G401 (cell line): ENCODE measurements around the gene DHX32. TPM values are rescaled to one million over a fixed set of nuclear protein-coding genes. Genes with fewer than 3 reads are reported as not detected.
"Not testable (repeated sequence)": the region's sequence is repeated elsewhere in the genome, so short reads cannot be mapped to it uniquely, and the experiment has no call there.

Experiments
- DNase-seq: peaks from one replicate; pipeline ENCODE4 v3.0.0-alpha.2; 2015; ENCODE audit warnings: low spot score
- in situ Hi-C: cut with HindIII; loops from 2 replicates; pipeline ENCODE4 v1.10.0; 2016; ENCODE audit warnings: low sequenced_read_pairs, mixed read lengths
- total RNA-seq: library from RNA; depleted of rRNA; stranded (reverse); fragments of >200 nt; shearing (Covaris generic); gene quantifications from 2 replicates; pipeline ENCODE4 v1.2.3, GENCODE V29; 2014

The DHX32 gene
- total RNA-seq, 1 experiment from 2014 or later: 63.2 TPM

DNA sequence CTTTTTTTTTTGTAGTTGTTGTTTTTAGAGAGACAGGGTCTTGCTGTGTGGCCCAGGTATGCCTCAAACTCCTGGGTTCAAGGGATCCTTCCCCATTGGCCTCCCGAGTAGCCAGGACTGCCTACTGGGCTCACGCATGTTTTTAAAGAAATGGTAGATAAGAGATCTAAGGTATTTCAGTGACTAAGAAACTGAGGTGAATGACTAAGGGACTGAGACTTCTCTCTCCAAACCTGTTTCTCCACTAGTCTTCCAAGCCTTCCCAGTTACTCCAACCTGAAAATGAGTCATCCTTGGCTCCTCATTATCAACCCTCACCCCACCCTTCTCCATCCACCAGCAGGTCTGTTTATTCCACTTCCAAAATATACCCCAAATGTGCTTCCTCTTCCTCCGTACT, 19.9 kb upstream of the DHX32 start:
- in situ Hi-C loops, DNase-seq: not testable (repeated sequence)

DNA sequence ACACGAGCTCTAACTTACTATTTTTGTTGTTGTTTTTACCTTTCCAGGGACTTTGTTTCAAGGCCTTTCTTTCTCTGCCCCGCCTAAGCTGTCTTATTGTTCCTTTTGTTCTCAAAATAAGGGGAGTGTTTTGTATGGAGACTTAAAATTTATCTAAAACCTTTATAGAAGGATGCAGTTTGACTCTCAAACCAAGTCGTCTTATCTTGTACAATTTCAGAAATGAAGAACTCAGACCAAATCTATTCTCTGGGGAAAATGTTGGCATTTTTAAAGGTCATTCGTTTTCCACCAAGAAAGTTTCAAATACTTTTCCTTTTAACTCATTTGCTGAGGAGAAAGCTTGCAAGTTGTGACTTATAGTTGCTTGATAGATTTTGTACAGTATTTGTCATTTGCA, 16.2 kb upstream of the DHX32 start:
- DNase-seq, in situ Hi-C loops: not testable (repeated sequence)

DNA sequence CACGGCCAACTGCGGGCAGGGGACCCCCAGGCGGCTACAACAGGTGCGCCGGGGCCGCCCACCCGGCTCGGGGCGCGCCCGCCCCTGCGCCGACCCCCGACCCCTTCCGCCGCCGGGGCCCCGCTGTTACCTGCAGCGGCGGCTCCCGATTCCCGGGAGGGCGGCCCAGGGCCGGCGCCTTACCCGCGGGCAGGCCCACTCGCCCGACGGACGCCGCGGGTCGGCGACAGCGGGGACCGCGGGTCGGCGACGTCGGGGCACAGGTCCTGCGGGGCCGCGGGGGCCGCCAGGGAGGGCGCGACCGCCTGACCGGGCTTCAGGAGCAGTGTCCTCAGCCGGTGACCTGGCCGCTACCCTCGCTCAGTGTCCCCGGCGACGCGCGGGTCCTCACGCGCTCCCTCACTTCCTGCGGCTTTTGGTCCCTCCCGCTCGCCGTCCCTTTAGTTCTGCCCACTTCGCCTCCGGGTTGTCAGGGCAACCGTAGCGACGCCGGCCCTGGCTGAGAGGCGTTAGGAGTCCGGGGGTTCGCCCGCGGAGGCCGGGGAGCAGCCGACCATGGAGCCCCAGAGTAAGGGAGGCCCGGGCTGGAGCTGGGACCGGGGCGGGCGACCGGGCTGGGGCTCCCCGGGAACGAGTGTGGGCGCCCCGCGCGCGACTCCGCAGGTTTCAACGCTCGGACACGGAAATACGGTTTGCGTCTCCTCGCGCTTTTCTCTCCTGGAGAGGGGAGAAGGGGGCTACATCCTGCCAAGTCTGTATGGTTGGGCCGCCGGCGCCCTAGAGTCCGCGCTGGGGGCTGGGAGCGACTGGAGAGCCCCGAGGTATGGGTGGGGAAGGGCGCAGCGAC, 15.2 kb upstream of the DHX32 start, which contains the start of gene FANK1:
Gene FANK1 (plus strand): TSS at position 477 of the 847 bp plus-strand sequence. CDS start 79 bp downstream, at position 556.
- in situ Hi-C loops: not testable (repeated sequence)

DNA sequence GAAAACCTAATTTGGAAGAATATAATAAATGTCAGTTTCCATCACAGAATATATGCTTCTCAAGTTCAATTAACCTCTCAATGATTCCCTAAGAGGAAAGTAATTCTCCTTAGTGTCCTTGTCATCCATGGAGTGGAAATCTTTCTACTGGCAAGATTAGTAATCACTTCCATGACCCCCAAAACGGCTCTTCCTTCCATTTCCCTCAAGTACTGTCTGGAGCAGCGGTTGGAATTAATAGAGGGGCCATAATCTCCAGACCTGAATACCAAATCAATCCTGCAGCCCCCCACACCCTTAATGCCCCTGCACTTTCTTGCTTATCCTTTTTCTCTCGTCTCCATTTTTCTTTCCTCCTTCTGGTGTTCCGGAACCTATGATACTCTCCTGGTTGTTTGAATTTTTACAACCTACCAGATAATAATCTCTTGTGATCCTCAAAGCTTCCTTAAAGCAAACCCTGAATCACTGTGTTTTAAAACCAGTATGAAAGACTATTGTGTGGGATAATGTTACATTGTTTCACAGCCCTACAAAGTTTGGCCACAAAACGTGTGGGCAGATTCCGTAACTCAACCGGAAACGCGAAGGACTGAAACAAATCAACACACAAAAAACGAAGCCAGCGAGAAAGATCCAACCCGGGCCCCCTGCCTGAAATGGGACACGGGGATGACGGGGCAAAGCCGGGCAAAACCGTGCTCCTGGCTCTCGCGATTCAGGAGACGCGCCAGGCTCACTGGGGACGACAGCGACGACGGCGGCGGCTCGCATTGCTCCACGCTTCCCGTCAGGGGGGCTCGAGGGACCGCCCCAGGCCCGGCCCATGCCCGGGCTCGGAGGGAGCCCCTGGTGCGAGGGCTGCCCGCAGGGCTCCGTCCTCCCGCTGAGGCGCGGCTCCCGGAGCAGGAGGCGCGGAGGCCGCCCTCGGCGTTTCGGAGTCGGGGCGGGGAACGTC, 14.3 kb upstream of the DHX32 start:
- peak; percentile 38 for DNase-seq

More for the DNA sequence above, 15.2 kb upstream of the DHX32 start, which contains the start of gene FANK1:
- peak; percentile 84 for DNase-seq

DNA sequence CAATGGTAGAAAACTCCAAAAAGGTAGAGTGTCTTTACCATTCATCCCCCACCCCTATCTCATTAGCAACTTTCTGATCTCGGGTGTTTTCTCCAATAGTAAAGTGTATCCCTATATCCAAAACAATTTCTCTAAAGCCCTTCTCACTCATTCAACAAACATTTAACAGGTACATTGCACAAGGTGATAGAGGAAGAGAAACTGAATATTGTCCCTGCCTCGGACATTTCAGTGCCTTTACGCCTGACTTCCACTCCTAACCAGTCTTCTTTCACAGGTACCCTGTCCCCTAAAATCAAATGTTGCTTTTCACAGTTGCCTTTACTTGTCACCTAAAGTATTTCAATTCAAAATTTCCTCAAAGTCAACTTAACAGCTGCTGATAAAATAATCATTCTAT, 13.1 kb upstream of the DHX32 start:
- in situ Hi-C loops, DNase-seq: not testable (repeated sequence)

More for the DNA sequence above, 14.3 kb upstream of the DHX32 start:
- in situ Hi-C loops: not testable (repeated sequence)

DNA sequence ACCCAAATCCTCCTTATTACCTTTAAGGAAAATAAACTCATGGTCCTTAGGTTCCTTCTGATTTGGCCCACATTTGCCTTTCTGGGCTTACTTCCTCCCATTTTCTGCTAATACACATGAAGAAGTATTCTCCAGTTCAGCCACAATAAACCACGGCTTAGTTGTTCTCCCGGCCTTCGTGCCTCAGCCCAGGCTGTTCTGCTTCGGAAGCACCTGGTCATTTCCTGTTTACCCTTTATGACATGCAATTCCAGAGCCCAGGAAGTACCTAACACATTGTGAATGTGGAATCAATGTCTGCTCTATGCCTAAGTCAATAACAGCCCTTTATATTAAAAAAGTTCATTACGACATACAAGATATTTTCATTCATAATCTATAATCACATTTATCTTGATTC, 11.3 kb upstream of the DHX32 start:
- in situ Hi-C loops, DNase-seq: not testable (repeated sequence)

DNA sequence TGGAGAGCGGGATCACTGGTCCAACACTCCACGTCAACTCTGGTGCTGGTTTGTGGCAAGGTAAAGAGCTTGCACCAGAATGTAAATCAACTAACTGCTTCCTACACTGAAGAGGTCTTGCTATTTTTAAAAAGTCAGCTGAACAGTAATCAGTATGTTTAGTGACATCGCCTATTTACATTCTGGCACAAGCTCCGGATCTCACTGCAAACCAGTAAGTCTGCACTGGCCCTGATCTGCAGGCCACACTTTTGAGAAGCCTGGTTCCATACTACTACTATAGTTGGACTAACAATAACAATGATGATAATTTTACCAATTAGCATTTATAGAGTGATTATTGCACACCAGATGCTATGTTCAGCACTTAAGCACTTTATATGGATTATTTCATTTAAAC, 8.3 kb upstream of the DHX32 start:
- in situ Hi-C loops, DNase-seq: not testable (repeated sequence)

DNA sequence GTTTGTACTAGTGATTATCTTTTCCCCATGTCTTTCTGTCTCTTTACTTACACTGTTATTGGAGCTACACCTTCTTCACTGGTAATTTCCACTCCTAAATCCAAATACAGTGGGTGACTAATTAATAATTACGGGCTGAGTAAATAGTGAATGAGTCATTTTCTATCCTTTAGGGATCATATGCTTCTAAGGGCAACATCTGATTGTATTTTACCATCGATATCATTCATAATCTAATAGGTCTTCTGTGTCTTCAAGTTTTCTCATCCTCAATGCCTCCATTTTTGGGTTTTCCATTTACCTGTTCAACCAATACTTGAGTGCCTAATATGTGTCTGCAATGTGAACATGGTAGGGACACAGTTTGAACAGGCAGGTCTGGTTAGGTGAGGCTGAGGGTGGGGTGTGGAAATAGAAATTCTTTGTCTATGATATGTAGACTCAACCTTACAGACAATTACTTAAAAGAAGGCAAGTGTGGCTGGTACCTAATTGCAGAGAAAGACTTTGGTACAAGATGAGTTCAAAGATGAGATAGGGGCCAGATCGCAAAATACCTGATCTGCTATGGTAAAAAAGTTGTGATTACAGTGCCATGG, 5.9 kb upstream of the DHX32 start:
- in situ Hi-C loops: no loop called here
- no peak for DNase-seq

DNA sequence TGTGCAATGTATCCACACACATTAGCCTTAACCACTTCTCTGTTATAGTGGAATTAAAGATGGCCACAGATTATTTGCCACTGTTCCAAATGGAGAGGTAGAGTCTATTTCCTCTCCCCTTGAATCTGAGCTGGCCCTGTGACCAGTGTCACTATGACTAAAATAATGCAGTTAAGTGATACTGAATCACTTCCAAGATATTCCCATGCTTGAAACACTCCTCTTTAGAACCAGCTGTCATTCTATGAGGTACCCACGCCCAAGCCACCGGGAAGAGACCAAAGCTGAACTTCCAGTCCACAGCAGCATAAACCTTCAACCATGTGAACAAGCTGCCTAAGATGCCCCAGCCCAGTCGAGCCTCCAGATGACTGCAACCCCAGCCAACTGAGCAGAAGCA, 2.1 kb upstream of the DHX32 start:
- DNase-seq: no peak
- in situ Hi-C loops: no loop called here

DNA sequence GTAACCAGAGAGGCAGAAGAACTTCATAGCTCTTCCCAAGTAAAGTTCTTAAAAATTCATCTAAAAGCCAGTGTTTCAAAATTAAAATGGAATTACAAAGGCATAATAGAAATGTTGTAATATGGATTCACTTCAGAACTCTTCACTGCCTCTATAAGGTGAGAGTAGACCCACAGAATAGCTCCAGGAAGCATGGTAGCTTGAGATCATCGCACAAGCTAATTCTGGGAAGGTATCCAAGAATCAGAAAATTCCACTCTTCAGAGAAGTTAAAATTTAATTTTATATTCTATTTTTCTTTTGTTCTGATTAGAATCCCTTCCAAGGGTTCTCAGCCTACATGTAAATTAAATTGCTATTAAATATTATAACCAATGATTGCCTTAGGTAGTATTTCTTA, 1.5 kb upstream of the DHX32 start:
- DNase-seq: no peak
- in situ Hi-C loops: no loop called here

DNA sequence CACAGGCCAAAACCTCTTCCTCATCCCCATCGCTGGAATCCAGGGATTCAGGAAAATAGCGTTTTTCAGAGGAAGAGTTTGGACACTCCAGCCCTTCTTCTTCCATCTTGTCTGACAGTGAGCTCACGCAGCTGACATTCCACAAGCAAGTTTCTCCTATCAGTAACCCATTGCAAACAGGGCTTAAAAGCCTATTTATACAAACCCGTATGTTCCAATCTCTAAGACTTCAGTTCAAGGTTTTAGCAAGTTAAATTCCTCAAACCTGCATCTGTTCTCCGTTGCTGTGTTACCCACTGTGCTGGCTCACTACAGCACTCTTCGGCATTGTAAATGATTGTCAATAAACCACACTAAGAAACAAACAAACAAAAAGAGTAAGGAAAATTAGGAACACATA, 373 bp downstream of the DHX32 start:
- DNase-seq: no peak
- in situ Hi-C loops: no loop called here

DNA sequence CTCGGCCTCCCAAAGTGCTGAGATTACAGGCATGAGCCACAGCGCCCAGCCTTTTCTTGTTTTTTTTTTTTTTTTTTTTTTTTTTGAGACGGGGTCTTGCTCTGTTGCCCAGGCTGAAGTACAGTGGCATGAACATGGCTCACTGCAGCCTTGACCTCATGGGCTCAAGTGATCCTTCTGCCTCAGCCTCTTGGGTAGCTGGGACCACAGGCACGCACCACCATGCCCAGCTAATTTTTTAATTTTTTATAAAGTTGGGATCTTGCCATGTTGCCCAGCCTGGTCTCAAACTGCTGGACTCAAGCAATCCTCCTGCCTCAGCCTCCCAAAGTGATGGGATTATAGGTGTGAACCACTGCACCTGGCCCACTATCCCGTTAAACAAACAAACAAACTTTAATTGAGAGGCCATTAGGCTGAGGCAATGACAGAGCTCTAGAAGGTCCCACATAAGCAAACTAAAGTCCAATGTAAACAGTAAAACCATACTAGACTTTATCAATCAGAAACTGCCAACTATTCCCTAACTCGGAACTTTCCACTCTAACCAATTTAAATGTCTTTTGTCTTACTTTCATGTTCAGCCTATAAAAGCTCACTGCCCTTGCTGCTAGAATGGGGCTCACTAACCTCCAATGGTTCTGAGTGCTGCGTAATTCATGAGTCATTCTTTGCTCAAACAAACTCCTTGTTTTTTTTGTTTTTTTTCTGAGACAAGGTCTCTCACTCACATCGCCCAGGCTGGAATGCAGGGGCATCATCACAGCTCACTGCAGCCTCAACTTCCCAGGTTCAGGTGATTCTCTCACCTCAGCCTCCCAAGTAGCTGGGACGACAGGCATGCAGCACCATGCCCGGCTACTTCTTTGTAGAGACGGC, 1.9 kb downstream of the DHX32 start:
- no peak for DNase-seq
- in situ Hi-C loops: no loop called here

DNA sequence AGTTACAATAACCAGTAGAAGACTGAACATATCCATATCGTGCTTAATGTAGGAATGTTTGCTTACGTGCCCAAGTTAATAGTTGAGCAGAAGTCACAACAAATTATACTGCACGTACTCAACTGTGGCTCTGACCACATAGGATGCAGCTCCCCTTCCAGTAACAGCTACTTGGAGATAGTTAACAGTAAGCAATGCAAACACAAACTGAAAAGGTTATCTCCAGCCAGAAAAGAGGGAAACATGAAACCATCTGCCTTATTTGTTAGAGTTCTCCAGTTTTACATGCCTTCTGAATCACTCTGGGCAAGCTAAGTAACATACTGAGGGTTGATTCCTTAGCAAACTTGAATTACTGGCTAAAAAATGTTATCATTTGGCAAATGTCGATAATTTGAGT, 9.8 kb downstream of the DHX32 start:
- no peak for DNase-seq
- in situ Hi-C loops: no loop called here

DNA sequence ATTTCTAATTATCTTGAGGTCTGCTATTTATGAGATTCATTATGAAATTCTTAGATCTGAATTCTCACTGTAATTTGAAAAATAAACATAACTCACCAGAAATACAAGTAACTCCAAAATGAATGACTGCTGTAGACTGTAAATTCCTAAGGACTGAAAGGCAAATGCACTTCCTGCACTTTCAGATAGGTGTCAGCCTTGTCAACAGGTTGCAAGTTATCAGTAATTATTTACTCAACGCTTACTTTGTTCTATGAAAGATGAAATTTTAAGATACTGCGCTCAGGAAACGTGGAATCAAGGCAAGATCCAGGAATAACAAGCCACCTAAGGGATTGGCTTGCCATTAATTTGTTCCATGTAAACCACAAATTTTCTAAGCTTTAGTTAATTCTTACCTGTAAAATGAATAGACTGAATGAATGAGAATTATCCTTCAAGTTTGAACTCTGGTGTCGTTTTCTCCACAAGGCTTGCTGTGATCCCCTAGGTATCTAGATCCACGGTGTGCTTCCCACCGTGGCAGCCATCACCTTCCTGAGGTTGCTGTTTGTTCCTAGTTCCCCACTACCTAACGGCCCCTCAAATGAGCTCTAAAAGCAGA, 12.6 kb downstream of the DHX32 start:
- in situ Hi-C loops: no loop called here
- peak; percentile 34 for DNase-seq

DNA sequence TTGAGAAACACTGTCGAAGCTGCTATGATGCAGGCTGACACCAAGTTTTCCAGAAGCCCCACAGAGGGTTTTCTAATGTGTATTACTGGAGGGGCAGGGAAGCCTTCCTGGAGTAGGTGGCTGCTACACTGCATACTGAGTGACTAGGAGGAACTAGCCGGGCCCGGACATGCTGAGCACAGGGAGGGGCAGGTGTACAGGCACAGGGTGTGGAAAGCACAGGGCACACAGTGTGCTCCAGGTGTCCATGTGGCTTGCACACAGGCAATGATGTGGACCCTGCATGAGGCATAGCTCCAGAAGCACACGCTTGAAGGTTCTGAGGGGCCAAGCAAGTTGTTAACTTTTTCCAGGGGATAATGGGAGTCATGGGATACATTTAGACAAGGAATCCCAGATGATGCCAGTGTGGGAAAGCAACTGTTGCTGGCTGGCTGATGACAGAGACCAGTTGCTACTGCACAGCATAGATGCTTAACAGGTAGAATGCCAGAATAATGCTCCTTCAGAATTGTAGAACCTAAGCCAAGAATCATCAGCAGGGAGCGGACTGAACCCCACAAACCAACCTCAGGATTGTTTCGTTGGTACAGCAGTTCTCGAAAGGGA, 14.6 kb downstream of the DHX32 start:
- in situ Hi-C loops: no loop called here

DNA sequence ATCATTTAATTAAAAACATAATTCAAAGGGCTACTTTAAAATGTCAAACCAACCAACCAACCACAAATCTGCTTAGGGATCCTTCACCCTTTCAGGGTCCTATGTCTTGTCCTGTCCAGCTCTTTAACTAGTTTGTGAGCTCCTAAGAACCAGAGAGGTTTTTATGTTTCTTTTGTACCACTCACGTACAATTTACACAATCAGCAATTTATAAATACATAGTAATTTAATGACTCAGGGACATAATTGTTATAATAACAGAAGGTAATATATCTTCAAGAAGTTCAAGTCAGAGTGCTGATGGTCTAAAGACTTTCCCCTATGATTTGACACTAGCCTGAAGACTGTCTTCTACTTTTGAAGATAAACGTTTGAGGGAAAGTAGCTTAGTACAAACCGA, 16.0 kb downstream of the DHX32 start:
- DNase-seq: no peak
- in situ Hi-C loops: no loop called here

More for the DNA sequence above, 14.6 kb downstream of the DHX32 start:
- no peak for DNase-seq

DNA sequence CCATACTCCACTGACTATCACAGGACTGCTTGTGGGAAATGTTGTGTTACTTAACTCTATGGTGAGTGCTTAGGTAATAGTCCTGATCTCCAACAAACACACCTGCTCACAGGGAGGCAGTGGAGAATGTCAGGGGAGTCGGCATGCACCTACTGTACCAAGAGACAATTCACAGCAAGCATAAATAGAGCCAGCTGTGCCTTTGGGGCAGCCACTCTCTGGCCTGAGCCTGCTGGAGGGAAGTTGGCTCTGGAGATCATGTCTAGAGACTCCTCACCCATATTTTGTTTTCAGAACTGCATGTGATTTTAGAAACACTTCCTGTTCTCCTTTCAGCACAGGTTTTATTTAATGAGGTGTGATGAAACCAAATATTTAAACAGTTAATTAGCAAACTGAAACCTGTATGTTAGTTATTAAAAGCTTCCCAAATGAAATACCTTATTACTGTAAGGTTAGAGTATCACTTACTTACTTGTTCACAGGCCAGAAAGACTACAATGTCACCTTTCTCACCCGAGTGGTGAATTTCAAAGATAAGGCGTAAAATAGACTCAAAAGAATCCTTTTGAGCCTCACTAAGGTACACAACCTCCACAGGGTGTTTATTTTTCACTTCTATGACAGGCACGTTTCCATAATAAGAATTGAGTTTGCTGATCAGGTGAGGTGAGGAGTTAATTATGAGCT, 21.8 kb downstream of the DHX32 start:
- in situ Hi-C loops: no loop called here
- DNase-seq: no peak
